Stimulated activated CD4-positive, alpha-beta T cell treated with anti-CD3 and anti-CD28 coated beads, Interleukin-1b, Interleukin-23, amount 100 ng/mL, for 4 hours (primary cell): Measurements from ENCODE around the gene JSRP1.

Source experiments
- DNase-seq, 2 donors: peaks; one replicate each; pipeline ENCODE4 v3.0.0-alpha.2; 2020; ENCODE audit warnings: low read depth in 2 of 2

JSRP1 gene

DNA sequence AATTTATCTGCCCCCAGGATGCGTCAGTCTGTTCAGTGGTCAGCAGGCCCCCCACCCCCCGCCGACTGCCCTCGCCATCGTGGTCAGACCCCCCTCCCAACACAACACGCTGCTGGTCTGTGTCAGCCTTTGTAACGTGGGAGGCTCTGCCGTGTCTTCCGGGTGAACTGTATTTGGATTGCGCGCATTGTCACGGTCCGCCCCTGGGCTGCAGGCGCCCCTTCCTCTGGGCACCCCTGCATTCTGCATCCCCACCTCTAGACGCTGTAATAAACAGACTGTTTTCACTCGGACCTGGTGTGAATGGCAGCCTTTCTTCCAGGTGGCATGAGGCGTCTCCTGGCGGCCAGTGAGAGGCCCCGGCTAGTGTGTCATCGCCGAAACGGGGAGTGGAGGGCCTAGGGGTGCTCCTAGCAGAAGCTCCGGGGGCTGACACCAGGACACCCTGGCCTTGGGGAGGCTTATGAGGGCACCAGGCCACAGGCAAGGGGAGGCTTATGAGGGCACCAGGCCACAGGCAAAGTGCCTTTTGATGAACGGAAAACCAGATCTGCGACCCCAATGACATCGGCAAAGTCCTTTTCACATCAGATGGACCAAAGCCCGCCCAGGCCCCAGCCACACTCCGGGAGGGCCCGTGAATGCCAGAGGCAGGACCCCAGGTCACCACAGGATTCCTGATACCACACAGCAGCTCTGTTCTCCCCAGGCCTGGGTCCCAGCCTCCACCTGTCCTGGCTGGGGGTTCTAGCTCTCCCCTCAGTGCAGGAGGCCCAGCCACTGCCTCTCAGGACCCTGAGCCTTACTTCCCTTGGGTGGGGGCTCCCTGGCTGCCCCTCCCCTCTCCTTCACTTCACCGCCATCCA is 23.7 kb downstream of the JSRP1 start:
- DNase-seq, result no peak

DNA sequence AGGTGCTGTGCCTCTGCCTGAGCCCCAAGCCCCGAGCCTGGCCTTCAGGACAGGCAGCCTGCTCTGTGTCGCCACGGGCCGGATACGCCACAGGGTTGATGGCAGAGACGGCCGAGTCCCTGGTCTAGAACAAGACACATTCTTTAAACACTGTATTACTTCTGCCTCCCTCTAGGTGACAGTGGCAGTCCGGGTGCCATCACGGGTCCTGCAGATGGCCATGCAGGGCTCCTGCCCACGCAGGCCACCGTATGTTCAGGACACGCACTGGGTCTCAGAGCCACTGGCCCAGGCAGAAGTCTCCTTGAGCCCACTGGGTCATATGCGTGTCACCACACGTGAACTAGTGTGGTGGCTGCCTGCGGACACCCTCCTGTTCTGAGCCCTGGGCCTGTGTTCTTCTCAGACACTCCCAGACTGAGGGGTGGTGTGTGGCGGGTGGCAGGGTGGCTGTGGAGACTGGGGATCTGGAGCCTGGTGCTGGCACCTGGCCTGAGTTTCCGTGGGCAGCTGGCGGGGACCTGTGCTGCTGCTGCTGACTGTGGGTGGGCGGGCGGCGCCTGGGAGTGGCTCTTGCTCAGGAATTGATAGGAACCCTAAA is 24.5 kb downstream of the JSRP1 start:
- no peak for DNase-seq

DNA sequence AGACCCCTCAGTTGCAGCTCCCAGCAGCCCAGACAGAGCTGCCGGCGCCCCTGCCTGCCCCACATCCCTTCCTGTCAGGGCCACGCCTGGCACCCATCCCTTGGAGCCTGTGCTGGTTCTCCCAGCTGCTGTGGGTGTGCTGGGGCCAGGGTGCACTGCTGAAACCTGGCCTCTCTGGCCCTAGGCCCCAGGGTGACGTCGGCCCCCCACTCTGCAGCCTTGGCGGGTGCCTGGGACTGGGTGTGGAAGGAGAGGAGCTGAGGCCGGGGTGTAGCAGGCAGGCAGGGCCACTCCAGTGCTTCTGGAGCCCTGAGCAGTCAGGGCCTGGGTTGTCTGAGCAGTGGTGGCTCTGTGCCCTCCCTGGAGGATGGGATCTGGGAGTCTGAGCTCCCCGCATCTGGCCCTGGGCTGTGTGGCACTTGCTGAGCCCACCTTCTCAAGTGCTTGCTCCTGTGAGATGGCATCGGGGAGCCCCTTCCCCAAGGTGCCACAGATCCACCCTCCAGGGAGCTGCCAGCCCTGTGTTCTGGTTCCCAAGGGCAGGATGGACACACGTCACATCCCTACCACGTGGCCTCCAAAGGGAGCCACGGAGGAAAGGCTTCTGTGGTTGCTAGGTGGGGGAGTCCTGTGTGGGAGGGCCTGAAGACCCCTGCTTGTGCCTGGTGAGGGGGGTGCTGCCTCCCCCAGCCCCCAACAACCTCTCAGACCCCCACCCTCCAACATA is 25.2 kb downstream of the JSRP1 start:
- DNase-seq, result no peak

- DNase-seq, result no peak
Observed at GRCh38 chr19:2230033-2230531, 26.1 kb downstream of the JSRP1 start.

GRCh38 chr19:2229103-2230032 is 26.8 kb downstream of the JSRP1 start:
- DNase-seq, result no peak

DNA sequence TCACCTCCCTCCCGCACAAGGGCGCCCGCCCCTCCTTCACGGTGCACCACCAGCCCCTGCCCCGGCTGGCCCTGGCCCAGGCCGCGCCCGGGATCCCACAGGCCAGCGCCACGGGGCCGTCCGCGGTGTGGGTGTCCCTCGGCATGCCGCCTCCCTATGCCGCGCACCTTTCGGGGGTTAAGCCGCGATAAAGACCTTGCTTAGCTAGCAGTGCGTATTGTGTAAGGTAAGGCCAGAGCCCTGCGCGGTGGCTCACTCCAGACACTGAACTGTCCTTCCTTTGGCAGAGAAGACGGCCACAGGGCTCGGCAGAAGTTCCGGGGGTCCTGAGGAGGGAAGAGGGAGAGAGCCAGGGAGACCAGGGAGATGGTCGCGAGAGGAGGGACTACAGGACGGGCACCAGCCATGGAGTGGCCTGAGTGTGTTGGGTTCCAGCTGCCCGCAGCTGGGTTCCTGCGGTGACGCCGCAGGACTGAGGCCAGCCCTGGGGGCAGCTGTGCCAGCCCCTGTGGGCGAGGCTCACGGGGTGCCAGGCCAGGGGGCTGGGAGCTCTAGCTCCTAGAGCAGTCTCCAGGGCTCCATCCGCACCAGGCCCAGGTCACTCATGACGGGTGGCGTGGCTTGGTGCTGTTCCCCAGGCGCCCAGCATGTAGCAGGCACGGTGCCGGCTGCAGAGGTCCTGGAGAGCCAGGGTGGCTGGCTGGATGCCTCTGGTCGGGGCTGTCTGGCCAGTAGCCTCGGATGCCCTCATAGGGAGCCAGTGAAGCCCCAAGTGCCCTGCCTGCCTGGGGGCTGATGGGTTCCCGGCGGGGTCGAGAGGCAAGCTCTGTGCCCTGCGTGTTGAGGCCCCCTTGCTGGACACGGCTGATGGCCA is 27.8 kb downstream of the JSRP1 start:
- DNase-seq, result no peak

GRCh38 chr19:2227415-2228156 is 28.6 kb downstream of the JSRP1 start:
- DNase-seq, result no peak

- no peak for DNase-seq
Observed at GRCh38 chr19:2226840-2227360, 29.3 kb downstream of the JSRP1 start.

DNA sequence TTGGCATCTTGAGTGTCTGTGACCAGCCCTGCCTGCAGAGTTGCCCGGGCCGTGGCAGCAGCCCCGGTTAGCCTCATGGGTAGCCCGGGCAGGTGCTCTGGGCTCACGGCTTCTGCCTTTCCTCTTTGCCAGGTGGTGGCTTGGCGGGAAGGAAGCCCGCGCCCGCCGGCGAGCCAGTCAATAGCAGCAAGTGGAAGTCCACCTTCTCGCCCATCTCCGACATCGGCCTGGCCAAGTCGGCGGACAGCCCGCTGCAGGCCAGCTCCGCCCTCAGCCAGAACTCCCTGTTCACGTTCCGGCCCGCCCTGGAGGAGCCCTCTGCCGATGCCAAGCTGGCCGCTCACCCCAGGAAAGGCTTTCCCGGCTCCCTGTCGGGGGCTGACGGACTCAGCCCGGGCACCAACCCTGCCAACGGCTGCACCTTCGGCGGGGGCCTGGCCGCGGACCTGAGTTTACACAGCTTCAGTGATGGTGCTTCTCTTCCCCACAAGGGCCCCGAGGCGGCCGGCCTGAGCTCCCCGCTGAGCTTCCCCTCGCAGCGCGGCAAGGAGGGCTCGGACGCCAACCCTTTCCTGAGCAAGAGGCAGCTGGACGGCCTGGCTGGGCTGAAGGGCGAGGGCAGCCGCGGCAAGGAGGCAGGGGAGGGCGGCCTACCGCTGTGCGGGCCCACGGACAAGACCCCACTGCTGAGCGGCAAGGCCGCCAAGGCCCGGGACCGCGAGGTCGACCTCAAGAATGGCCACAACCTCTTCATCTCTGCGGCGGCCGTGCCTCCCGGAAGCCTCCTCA is 30.0 kb downstream of the JSRP1 start:
- DNase-seq, result no peak

DNA sequence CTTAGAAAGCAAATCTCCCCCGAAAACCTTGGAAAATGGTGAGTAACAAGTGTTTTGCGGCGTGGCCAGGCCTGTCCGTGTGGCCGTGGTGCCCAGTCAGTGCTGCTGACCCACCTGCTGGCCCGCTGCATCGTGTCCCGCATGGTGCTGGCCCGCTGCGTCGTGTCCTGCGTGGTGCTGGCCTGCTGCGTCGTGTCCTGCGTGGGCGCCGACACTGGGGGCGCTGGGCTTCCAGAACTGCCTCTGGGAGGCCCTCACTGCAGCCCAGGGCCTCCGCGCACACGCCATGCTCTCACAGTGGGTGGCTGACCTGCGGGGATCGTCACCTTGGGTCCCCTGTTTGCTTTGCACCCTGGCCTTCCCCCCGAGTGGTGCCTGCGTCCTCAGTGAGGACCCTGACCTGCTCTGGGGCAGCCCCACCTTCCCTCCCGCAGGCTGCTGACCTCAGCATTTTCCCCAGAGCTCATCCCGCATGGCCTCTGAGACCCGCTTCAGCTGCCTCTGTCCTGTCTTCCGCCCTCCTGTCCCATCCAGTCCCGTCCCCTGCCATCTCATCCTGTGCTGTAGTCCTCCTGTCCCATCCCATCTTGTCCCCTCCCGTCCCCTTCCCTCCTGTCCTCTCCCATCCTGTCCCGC is 30.7 kb downstream of the JSRP1 start:
- DNase-seq, result no peak

GRCh38 chr19:2224754-2225349 is 31.4 kb downstream of the JSRP1 start:
- no peak for DNase-seq

DNA sequence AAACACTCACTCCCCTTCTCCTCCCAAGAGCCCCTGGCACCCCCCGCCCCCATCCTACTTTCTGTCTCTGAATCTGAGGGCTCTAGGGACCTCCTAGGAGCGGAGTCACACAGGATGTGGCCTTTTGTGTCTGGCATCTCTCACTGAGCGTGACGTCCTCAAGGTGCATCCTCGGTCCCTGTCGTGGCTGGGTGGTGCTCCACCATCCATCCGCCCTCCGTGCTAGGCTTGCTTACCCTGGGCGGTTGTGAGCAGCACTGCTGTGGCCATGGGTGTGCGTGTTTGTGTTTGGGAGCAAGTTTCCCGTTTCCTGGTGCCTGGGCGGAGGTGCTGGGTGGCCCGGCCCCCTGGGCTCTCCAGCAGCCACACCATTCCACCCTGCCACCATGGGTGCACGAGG is 32.3 kb downstream of the JSRP1 start:
- no peak for DNase-seq

DNA sequence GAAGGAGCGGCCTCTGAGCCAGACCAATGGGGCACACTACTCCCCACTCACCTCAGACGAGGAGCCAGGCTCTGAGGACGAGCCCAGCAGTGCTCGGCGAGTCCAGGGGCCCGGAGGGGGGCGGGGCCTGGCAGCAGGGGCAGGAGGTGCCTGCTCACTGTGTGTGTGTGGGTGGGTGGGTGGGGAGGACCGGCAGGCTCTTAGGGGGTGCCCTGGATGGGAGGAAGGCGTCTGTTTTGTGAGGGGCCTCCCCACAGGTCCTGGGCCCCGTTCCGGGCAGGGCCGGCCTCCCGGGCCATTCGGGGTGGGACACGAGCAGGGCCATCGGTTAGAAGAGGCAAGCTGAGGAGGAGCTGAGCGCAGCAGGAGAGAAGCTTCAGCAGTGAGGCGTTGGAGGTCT is 32.8 kb downstream of the JSRP1 start:
- DNase-seq, result no peak

- DNase-seq, result no peak
Observed at GRCh38 chr19:2221918-2222317, 34.3 kb downstream of the JSRP1 start.

- no peak for DNase-seq
Observed at GRCh38 chr19:2221250-2221831, 34.9 kb downstream of the JSRP1 start.

DNA sequence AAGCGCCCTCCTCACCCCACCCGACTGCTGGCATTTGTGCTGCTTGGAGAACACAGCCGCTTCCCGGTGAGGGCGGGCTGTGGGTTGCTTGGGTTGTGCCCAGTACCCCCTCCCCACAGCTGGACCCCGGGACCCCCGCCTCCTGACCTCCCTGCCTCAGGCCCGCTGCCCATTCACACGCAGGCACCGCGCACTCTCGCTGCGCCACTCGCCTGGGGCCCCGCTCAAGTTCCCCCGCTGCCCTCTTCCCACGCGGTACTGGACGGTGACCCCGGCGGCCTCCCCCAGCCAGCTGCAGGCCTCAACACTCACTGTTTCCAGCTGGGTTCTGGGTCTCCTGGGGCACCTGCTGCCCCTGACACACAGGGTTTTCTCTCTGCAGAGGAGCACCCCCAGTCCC is 36.5 kb downstream of the JSRP1 start:
- DNase-seq, result no peak

GRCh38 chr19:2217591-2217990 is 38.6 kb downstream of the JSRP1 start:
- DNase-seq, result no peak
